Stomach smooth muscle (tissue), 2 donors: ENCODE results near the gene ST8SIA6.
"Not testable (repeated sequence)": the region's sequence is repeated elsewhere in the genome, so short reads cannot be mapped to it uniquely, and the experiment has no call there.

Source experiments
- H3K27ac ChIP-seq: one replicate; pipeline ENCODE4 v1.7.0; 2013; ENCODE audit warnings: mild to moderate bottlenecking, low read length, inconsistent platforms
- H3K27me3 ChIP-seq, 2 donors: one replicate each; pipeline ENCODE4 v1.7.0; 2013; ENCODE audit warnings: low read length in 2 of 2; ENCODE audit not compliant: insufficient read depth in 2 of 2, control insufficient read depth in 1 of 2
- H3K36me3 ChIP-seq, 2 donors: one replicate each; pipeline ENCODE4 v1.7.0; 2013; ENCODE audit warnings: low read length in 2 of 2; ENCODE audit not compliant: control insufficient read depth in 2 of 2, insufficient read depth in 2 of 2
- H3K4me1 ChIP-seq: one replicate; pipeline ENCODE4 v1.7.0; 2013; ENCODE audit warnings: low read length; ENCODE audit not compliant: control insufficient read depth, insufficient read depth
- H3K4me3 ChIP-seq, 2 donors: one replicate each; pipeline ENCODE4 v1.7.0; 2013; ENCODE audit warnings: low read length in 2 of 2
- H3K9ac ChIP-seq, 2 donors: one replicate each; pipeline ENCODE4 v1.7.0; 2013; ENCODE audit warnings: low read length in 2 of 2, mild to moderate bottlenecking in 1 of 2
- H3K9me3 ChIP-seq, 2 donors: one replicate each; pipeline ENCODE4 v1.7.0; 2013; ENCODE audit warnings: low read length in 2 of 2; ENCODE audit not compliant: control insufficient read depth in 2 of 2
- donor health status: healthy.
- donor health status: Pancreatic carcinoma.

ST8SIA6 gene

GRCh38 chr10:17344206-17344605 lies 110.2 kb downstream of the ST8SIA6 start:
- Histone ChIP-seq H3K4me3 (no peak overlapping the region), H3K27me3 (no peaks in the 10 kb centered on the region)

DNA sequence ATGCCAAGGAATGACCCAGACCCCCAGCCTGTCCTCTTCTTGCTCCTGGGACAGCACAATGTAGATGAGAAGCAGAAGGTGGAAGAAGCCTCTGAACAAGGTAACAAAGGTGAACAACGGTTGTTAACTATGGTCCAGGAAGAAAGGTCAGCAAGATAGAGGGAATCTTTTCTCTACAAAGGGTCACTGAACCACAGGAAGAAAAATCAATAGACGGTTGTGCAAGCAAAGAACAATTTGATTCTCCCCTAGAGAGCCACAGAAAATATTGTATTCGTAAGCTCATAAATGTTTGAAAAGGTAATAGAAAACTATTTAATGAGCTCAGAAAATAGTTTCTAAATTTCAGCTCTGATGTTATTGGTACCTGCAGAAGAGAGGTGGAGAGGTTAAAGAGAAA lies 111.3 kb downstream of the ST8SIA6 start:
- Histone ChIP-seq H3K4me1 (no peaks in the 10 kb centered on the region), H3K9me3 (peaks cover 0 to 13% of the 10 kb centered on the region in 2 donors), H3K27ac (no peak overlapping the region), H3K4me3 (no peak overlapping the region), H3K9ac (no peak overlapping the region), H3K36me3 (no peaks in the 10 kb centered on the region), H3K27me3 (no peaks in the 10 kb centered on the region)

More at GRCh38 chr10:17344206-17344605, 110.2 kb downstream of the ST8SIA6 start:
- Histone ChIP-seq H3K36me3 (no peaks in the 10 kb centered on the region), H3K4me1 (no peaks in the 10 kb centered on the region), H3K27ac (no peak overlapping the region), H3K9me3 (peaks cover 0 to 13% of the 10 kb centered on the region in 2 donors), H3K9ac (no peak overlapping the region)

GRCh38 chr10:17340144-17340829 lies 114.1 kb downstream of the ST8SIA6 start:
- Histone ChIP-seq H3K36me3 (no peaks in the 10 kb centered on the region), H3K9ac (no peak overlapping the region), H3K27me3 (no peaks in the 10 kb centered on the region), H3K27ac (no peak overlapping the region), H3K4me3 (no peak overlapping the region), H3K9me3 (peaks cover 0 to 13% of the 10 kb centered on the region in 2 donors), H3K4me1 (no peaks in the 10 kb centered on the region)

GRCh38 chr10:17335065-17335464 lies 119.3 kb downstream of the ST8SIA6 start:
- Histone ChIP-seq H3K9ac (no peak overlapping the region), H3K4me1 (no peaks in the 10 kb centered on the region), H3K4me3 (no peak overlapping the region), H3K36me3 (no peaks in the 10 kb centered on the region), H3K27ac (no peak overlapping the region), H3K27me3 (no peaks in the 10 kb centered on the region), H3K9me3 (peaks cover 0 to 3% of the 10 kb centered on the region in 2 donors)

- Histone ChIP-seq H3K27me3 (no peaks in the 10 kb centered on the region), H3K9ac (no peak overlapping the region), H3K4me3 (no peak overlapping the region), H3K27ac (no peak overlapping the region), H3K4me1 (no peaks in the 10 kb centered on the region), H3K36me3 (no peaks in the 10 kb centered on the region), H3K9me3 (no peaks in the 10 kb centered on the region)
Measured at GRCh38 chr10:17330501-17330900, 123.9 kb downstream of the ST8SIA6 start.

- H3K4me1 ChIP-seq: no peaks in the 10 kb centered on the region
- no peaks in the 10 kb centered on the region for H3K36me3 ChIP-seq
- no peak overlapping the region for H3K4me3 ChIP-seq
- H3K9me3 ChIP-seq: no peaks in the 10 kb centered on the region
- H3K27ac ChIP-seq: no peak overlapping the region
- H3K9ac ChIP-seq: no peak overlapping the region
- no peaks in the 10 kb centered on the region for H3K27me3 ChIP-seq
Measured at GRCh38 chr10:17326377-17326776, 128.0 kb downstream of the ST8SIA6 start.

DNA sequence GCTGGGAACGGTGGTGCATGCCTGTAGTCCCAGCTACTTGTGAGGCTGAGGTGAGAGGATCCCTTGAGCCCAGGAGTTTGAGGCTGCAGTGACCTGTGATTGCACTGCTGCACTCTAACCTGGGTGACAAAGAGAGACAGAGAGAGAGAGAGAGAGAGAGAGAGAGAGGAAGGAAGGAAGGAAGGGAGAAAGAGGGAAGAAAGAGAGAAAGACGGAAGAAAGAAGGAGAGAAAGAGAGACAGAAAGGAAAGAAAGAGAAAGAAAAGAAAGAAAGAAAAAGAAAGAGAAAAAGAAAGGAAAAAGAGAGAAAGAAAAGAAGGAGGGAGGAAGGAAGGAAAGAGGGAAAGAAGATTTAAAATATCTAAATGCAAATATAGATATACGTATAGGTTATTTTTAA lies 132.4 kb downstream of the ST8SIA6 start:
- not testable (repeated sequence) for H3K9me3 ChIP-seq, H3K27me3 ChIP-seq, H3K36me3 ChIP-seq, H3K9ac ChIP-seq, H3K4me3 ChIP-seq, H3K4me1 ChIP-seq, H3K27ac ChIP-seq

- no peaks in the 10 kb centered on the region for H3K4me1 ChIP-seq
- H3K27ac ChIP-seq: no peak overlapping the region
- no peaks in the 10 kb centered on the region for H3K36me3 ChIP-seq
- H3K9me3 ChIP-seq: no peaks in the 10 kb centered on the region
- H3K27me3 ChIP-seq: no peaks in the 10 kb centered on the region
- no peak overlapping the region for H3K4me3 ChIP-seq
- H3K9ac ChIP-seq: no peak overlapping the region
Measured at GRCh38 chr10:17316488-17317170, 137.8 kb downstream of the ST8SIA6 start.

DNA sequence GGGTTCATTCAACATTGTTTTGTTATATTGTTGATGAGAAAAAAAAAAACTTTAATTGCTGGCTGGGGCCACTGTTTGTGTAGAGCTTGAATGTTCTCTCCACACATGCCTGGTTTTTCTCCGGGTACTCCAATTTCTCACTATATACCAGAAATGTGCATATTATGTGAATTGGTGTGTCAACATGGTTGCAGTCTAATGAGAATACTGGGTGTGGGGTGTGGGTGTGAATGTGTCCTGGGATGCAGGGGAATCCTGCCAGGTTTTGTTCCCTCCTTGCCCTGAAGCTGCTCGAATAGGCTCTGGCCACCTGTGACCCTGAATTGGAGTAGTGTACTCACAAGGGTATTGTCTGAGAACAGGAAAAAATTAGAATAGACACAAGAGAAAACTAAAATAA lies 145.0 kb downstream of the ST8SIA6 start:
- Histone ChIP-seq H3K4me3 (no peak overlapping the region), H3K9me3 (peaks cover 0 to 3% of the 10 kb centered on the region in 2 donors)

DNA sequence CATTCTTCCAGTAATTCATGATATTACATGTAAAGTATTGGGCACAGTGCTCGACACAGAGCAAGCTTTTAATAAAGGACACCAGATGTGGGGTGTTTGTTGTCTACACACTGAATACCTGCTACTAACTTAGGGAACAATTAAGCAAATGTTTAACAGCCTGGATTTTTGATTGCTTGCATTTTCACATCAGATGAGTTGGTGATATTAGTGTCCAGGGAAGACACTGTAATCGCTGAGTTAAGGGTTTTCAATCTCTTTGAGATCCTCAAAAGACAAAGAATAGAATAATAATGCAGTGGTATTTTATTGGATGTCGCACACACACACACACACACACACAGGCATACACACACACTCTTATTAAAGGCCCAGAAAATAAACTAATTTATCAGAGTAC lies 147.3 kb downstream of the ST8SIA6 start:
- Histone ChIP-seq H3K27ac (no peak overlapping the region), H3K4me1 (no peaks in the 10 kb centered on the region), H3K27me3 (no peaks in the 10 kb centered on the region), H3K36me3 (no peaks in the 10 kb centered on the region), H3K4me3 (no peak overlapping the region), H3K9me3 (peaks cover 0 to 3% of the 10 kb centered on the region in 2 donors), H3K9ac (no peak overlapping the region)

More for the DNA sequence above, 145.0 kb downstream of the ST8SIA6 start:
- H3K27me3 ChIP-seq: no peaks in the 10 kb centered on the region
- no peak overlapping the region for H3K9ac ChIP-seq
- no peak overlapping the region for H3K27ac ChIP-seq
- H3K36me3 ChIP-seq: no peaks in the 10 kb centered on the region
- H3K4me1 ChIP-seq: no peaks in the 10 kb centered on the region

DNA sequence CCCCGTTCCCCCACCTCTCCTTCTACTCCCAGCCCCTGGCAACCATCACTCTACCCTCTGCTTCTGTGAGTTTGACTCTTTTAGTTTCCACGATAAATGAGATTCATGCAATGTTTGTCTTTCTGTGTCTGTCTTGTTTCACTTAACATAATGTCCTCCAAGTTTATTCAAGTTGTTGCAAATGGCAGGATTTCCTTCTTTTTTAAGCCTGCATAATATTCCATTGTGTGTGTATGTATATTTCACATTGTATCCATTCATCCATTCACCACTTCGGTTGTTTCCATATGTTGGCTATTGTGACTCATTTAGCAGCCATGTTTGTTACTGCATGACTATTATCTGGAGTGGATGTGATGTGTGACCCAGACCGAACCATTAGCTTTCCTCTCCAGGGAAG lies 162.0 kb downstream of the ST8SIA6 start:
- H3K9ac ChIP-seq: no peak overlapping the region
- H3K27ac ChIP-seq: no peak overlapping the region
- H3K36me3 ChIP-seq: no peaks in the 10 kb centered on the region
- H3K9me3 ChIP-seq: no peaks in the 10 kb centered on the region
- H3K4me3 ChIP-seq: no peak overlapping the region
- H3K4me1 ChIP-seq: no peaks in the 10 kb centered on the region
- H3K27me3 ChIP-seq: no peaks in the 10 kb centered on the region
